Heart right ventricle (tissue), 16 donors: Measurements from ENCODE around the gene SAP30BP. TPM values are rescaled to one million over a fixed set of nuclear protein-coding genes. Genes with fewer than 3 reads are reported as not detected.

ENCODE experiments used
- ATAC-seq, 8 donors: fragments of 200-7000 bp; cut with Tn5 transposase; one replicate each; pipeline ENCODE4 v1.9.1; 2020; ENCODE audit warnings: mild to moderate bottlenecking in 8 of 8, moderate library complexity in 8 of 8, moderate number of reproducible peaks in 1 of 8
- DNase-seq, 2 donors: peaks; one replicate each; pipeline ENCODE4 v3.0.0-alpha.2; 2020
- H3K27ac ChIP-seq, 10 donors: fragments of 200-600 bp; sonication (generic) in 2 of 10; one replicate each; pipeline versions ENCODE4 v1.5.0 to v1.8.0; 2020 to 2022; ENCODE audit warnings: mild to moderate bottlenecking in 3 of 10
- H3K27me3 ChIP-seq, 7 donors: fragments of 200-600 bp; one replicate each; pipeline ENCODE4 v1.8.0; 2021 to 2022; ENCODE audit warnings: mild to moderate bottlenecking in 2 of 7
- H3K36me3 ChIP-seq, 9 donors: fragments of 200-600 bp; sonication (generic) in 1 of 9; one replicate each; pipeline versions ENCODE4 v1.5.0 to v1.8.0; 2020 to 2022; ENCODE audit warnings: mild to moderate bottlenecking in 2 of 9
- H3K4me1 ChIP-seq, 9 donors: fragments of 200-600 bp; sonication (generic) in 1 of 9; one replicate each; pipeline versions ENCODE4 v1.5.0 to v1.8.0; 2020 to 2022; ENCODE audit warnings: mild to moderate bottlenecking in 4 of 9
- H3K4me3 ChIP-seq, 10 donors: fragments of 200-600 bp; sonication (generic) in 2 of 10; one replicate each; pipeline versions ENCODE4 v1.5.0 to v1.8.0; 2020 to 2022; ENCODE audit warnings: mild to moderate bottlenecking in 7 of 10, moderate library complexity in 2 of 10
- H3K9me3 ChIP-seq, 11 donors: fragments of 200-600 bp in 10 of 11; sonication (generic) in 2 of 11; one replicate each; pipeline versions ENCODE4 v1.5.0 to v1.8.0; 2013 to 2022; ENCODE audit warnings: mild to moderate bottlenecking in 2 of 11, control low read depth in 1 of 11, moderate library complexity in 1 of 11
- WGBS, 2 donors: extraction: QIAGEN DNeasy Blood & Tissue Kit; methylation state at CpG; one replicate each; pipeline ENCODE4 v1.1.7; 2013; ENCODE audit warnings: inconsistent platforms in 1 of 2; 5-methylcytosine and 5-hydroxymethylcytosine counted together
- intact Hi-C, 10 donors: fragments of 100-400 bp; cut with DNase I; formaldehyde crosslinking; loops; one replicate each; pipeline versions ENCODE4 v1.11.1 to v1.14.2; 2022
- long read RNA-seq, 3 donors: library from polyadenylated mRNA; unstranded; transcript quantifications; one replicate each; pipeline ENCODE4 v2.0.0, GENCODE V29; 2020 to 2021
- polyA plus RNA-seq, 2 donors: library from polyadenylated mRNA; stranded (reverse); fragments of 200-250 nt; gene quantifications; one replicate each; pipeline ENCODE4 v1.2.3, GENCODE V29; 2013
- total RNA-seq, 10 donors: library from RNA; stranded (reverse); fragmentation: NEBNext Ultra II Directional in 3 of 10; extraction: Animal tissue kit (Norgen Biotek cat#: 25700) in 3 of 10; gene quantifications; one replicate each; pipeline versions ENCODE4 v1.2.1 to v1.2.4, GENCODE V29; 2021 to 2023
- TF ChIP-seq, protein P1 (sequence below), 9 donors: fragments of 200-600 bp; sonication (generic) in 2 of 9; IDR thresholded peaks; one replicate each; pipeline versions ENCODE4 v1.5.0 to v1.8.0; 2021 to 2022; ENCODE audit warnings: antibody characterized with exemption in 9 of 9, mild to moderate bottlenecking in 5 of 9, moderate library complexity in 1 of 9
- donor health status: Arrhythmogenic right ventricular cardiomyopathy.
- donor health status: ischemic (EF 13 %, LVEDD 7.1; RV severe dilation, severe dysfunction).
- donor health status: healthy with polysubstance abuse.
- donor health status: DM: no; HTN: yes; CAD: no.
- donor health status: DM: no; HTN: no; CAD: no.
- donor health status: ischemic (EF 25% LVEDD 6.9; RV normal size, moderate dysfunction).
- donor health status: ischemic (EF 25% LVEDD 5.7; RV mildly dilated, moderate dysfunction).
- donor health status: healthy.
- donor health status: DM: yes; HTN: yes; CAD: no.
- donor health status: Ischemic cardiomyopathy.
- donor health status: ischemic (EF 35%, LVEDD 5.7; RV mildly dilated, moderate dysfunction).
- donor health status: nonischemic (EF 11% LVEDD 7.7; RV severe dilation, severe dysfunction).
- donor health status: DM: yes; HTN: yes; CAD: no.
- donor health status: PGD.
- donor health status: ischemic (EF 29% LVEDD 5.4; RV normal size, mild dysfunction).
- donor health status: nonischemic (EF 23%, LVEDD 6.1; RV moderate dilation, normal function).

Gene SAP30BP
- total RNA-seq (10 to 100 TPM; 41.7 to 64.4 (median 55.8) TPM), polyA plus RNA-seq (100 to 1,000 TPM in 1 of 2 donors, 10 to 100 TPM in 1; 78.4 to 115 TPM)
- long read RNA-seq, donor 1, transcript SAP30BP-225 (11 exons, 2,722 nt) = major isoform, 36 of 53 reads
- long read RNA-seq, donor 1, partial matches to known transcripts = 3 of 53 reads
- long read RNA-seq, donor 1, other reads (novel, unspliced or antisense) = 11 of 53 reads
- long read RNA-seq, donor 2, transcript SAP30BP-225 (11 exons, 2,722 nt) = major isoform, 33 of 46 reads
- long read RNA-seq, donor 2, partial matches to known transcripts = 1 of 46 reads
- long read RNA-seq, donor 2, other reads (novel, unspliced or antisense) = 9 of 46 reads
- long read RNA-seq, donor 3, transcript SAP30BP-225 (11 exons, 2,722 nt) = major isoform, 47 of 66 reads
- long read RNA-seq, donor 3, partial matches to known transcripts = 3 of 66 reads
- long read RNA-seq, donor 3, other reads (novel, unspliced or antisense) = 11 of 66 reads

DNA sequence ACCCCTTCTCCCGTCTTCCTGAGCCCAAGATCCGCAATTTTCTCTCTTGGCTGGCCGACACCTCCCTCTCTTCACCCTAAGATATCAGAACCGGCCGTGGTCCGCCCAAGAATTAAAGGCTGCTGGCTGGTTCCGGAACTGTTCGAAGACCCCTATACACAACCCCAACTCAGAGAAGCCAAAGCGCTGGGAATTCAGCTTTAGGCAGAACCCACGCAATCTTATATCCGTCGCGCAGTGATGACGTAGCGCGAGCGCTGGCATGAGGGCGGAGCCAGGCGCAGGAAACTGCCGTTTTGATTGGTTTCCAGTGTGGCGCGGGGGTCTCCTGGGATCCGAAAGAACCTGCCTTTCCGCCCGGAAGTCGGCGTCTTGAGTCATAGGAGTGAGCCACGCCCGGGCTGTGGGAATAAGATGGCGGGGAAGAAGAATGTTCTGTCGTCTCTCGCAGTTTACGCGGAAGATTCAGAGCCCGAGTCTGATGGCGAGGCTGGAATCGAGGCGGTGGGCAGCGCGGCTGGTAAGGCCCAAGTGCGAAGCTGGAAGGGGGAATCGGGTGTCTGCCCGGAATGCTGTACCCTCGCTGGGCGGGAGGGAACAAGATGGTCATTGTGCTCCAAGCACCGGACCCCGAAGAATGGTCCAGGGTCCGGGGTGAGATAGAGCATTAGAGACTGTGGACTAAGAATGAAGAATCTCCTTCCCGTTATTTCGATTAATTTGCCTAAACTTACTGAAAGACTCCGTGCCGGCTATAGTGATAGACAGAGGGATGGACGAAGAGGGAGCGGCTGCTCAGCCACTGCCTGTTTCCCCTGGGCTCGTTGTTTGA lies at the start of gene SAP30BP, which contains the start of gene RECQL5:
TSS of gene SAP30BP (plus strand) at position 380 of the 832 bp plus-strand sequence. CDS start at position 415, 35 bp downstream.
TSS of gene RECQL5 (minus strand) at position 196 of the 832 bp plus-strand sequence. CDS start 597 bp downstream, outside the sequence.
- peaks cover 0 to 65% (median 37%) of the 10 kb centered on the region in 9 donors for H3K36me3 ChIP-seq
- H3K4me3 ChIP-seq = peak within 1 kb of the TSS; percentile 62 to 100 (median 86)
- H3K9me3 ChIP-seq = no peaks in the 10 kb centered on the region
- ATAC-seq = peak; percentile 99 to 100 (median 100)
- peaks cover 12 to 36% (median 24%) of the 10 kb centered on the region in 9 donors for H3K4me1 ChIP-seq
- intact Hi-C loops = no loop called here
- TF ChIP-seq, protein P1, sequence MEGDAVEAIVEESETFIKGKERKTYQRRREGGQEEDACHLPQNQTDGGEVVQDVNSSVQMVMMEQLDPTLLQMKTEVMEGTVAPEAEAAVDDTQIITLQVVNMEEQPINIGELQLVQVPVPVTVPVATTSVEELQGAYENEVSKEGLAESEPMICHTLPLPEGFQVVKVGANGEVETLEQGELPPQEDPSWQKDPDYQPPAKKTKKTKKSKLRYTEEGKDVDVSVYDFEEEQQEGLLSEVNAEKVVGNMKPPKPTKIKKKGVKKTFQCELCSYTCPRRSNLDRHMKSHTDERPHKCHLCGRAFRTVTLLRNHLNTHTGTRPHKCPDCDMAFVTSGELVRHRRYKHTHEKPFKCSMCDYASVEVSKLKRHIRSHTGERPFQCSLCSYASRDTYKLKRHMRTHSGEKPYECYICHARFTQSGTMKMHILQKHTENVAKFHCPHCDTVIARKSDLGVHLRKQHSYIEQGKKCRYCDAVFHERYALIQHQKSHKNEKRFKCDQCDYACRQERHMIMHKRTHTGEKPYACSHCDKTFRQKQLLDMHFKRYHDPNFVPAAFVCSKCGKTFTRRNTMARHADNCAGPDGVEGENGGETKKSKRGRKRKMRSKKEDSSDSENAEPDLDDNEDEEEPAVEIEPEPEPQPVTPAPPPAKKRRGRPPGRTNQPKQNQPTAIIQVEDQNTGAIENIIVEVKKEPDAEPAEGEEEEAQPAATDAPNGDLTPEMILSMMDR (IDR thresholded peaks at IDR 0.05) = no peak
- H3K27ac ChIP-seq = peak within 1 kb of the TSS; percentile 46 to 94 (median 86)
- 1% methylated on average over 55 of the region's 55 CpGs for WGBS, 2 donors
- H3K27me3 ChIP-seq = no peaks in the 10 kb centered on the region
- DNase-seq = peak; percentile 98

DNA sequence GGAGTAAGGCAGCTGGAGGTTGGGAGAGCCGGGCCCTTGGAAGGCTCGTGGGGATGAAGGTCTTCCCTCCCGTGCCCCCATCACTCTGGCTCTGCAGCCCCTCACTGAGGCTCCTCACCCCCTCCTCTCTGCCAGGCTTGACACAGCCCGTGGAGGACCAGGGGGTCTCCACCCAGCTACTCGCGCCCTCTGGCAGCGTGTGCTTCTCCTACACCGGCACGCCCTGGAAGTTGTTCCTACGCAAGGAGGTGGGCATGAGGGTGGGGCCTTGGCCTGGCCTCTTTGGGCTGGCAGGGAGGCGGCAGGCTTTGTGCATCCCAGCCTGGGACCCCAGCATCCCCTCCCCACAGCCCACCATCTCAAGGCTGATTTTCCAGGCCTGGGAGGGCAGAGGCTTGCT lies 49.5 kb upstream of the SAP30BP start:
- no peak overlapping the region for H3K4me3 ChIP-seq
- intact Hi-C loops = no loop called here
- no peaks in the 10 kb centered on the region for H3K27me3 ChIP-seq
- no peak overlapping the region for H3K27ac ChIP-seq
- H3K9me3 ChIP-seq = no peaks in the 10 kb centered on the region
- ATAC-seq (no peak), DNase-seq (no peak)
- TF ChIP-seq, protein P1 (IDR thresholded peaks at IDR 0.05) = no peak
- no peaks in the 10 kb centered on the region for H3K4me1 ChIP-seq
- WGBS, 2 donors = 91 to 94% methylated on average over 11 of the region's 11 CpGs
- peaks cover 0 to 100% (median 38%) of the 10 kb centered on the region in 9 donors for H3K36me3 ChIP-seq

DNA sequence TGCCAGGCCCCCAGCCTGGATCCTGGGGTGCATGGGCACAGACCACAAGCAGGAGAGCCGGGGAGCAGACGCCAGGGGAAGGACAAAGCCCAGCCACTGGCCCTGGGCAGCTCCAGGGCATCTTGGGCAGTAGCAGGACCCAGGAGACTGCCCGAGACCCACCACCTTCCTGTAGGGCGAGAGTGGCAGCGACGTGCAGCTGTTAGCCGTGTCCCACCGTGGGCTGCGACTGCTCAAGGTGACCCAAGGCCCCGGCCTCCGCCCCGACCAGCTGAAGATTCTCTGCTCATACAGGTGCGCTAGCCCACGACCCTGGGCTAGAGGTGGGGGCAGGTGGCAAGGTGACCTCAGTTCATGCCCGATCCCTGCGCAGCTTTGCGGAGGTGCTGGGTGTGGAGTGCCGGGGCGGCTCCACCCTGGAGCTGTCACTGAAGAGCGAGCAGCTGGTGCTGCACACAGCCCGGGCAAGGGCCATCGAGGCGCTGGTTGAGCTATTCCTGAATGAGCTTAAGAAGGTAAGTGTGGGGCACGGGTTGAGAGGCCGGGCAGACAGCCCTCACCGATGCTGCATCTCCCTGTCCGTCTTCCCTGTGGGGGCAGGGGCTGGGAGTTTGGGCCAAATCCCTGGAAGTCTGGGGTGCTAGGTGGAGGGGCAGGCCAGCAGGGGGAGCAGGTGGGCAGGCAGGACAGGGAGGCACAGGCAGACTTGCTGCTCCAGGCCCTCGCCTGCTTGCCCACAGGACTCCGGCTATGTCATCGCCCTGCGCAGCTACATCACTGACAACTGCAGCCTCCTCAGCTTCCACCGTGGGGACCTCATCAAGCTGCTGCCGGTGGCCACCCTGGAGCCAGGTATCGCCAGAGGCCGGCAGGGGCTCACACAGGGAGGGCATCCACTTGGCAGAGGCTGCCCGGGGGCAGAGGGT lies 47.4 kb upstream of the SAP30BP start:
- no peaks in the 10 kb centered on the region for H3K4me1 ChIP-seq
- 85 to 86% methylated on average over 36 of the region's 36 CpGs for WGBS, 2 donors
- H3K27me3 ChIP-seq = no peaks in the 10 kb centered on the region
- H3K27ac ChIP-seq = no peak overlapping the region
- peaks cover 0 to 100% (median 43%) of the 10 kb centered on the region in 9 donors for H3K36me3 ChIP-seq
- H3K4me3 ChIP-seq = no peak overlapping the region
- ATAC-seq (no peak), DNase-seq (no peak)
- intact Hi-C loops = no loop called here
- TF ChIP-seq, protein P1 (IDR thresholded peaks at IDR 0.05) = peak in 6 of 9 donors; percentile 32 to 48 (median 40)
- H3K9me3 ChIP-seq = no peaks in the 10 kb centered on the region
